Measurements from ENCODE around the gene SEPTIN8. TPM values are rescaled to one million over a fixed set of nuclear protein-coding genes. Genes with fewer than 3 reads are reported as not detected.

The SEPTIN8 gene
- total and polyA plus RNA-seq, 2 of the 8 experiments (the other 6 are each of a cell fraction or from before 2014, with no cell fraction given) = 21.2 to 33.0 TPM

GRCh38 chr5:132778129-132778528, 1.1 kb upstream of the SEPTIN8 start:
- DNase-seq (ENCODE audit: low read depth in 1 of 2, low spot score in 2 of 2) = no peak
- no peak overlapping the region for H3K56ac ChIP-seq (replicated peaks; ENCODE audit: insufficient read length, low read depth, low read length)
- H2BK12ac ChIP-seq (ENCODE audit: low read depth, low read length) = no peak overlapping the region
- H4K20me1 ChIP-seq (replicated peaks in 1 of 2; ENCODE audit: control insufficient read depth in 1 of 2, insufficient read depth in 2 of 2, low read length in 2 of 2) = peaks cover 0 to 7% of the 10 kb centered on the region in 2 experiments
- H3K14ac ChIP-seq (ENCODE audit: insufficient read length) = no peak overlapping the region
- no peak overlapping the region for H2AK5ac ChIP-seq (ENCODE audit: low read depth, low read length)
- H2BK20ac ChIP-seq (ENCODE audit: low read length) = no peak overlapping the region
- ChIA-PET POLR2A (ENCODE audit: partially characterized antibody) (interaction anchor here (1.0 to 2.7 kb wide), 4 partner anchors 8 to 45 kb away, joined by 3 to 8 read pairs (median 4); partner anchors contain the start of gene CCNI2), CTCF (ENCODE audit: partially characterized antibody) (interaction anchor here (0.9 to 3.6 kb wide), 11 partner anchors 9 to 252 kb away, joined by 3 to 17 read pairs (median 5); no protein-coding TSS in a partner anchor)
- no peak overlapping the region for H2BK5ac ChIP-seq (ENCODE audit: low read depth, low read length)
- no peak overlapping the region for H3K23ac ChIP-seq (ENCODE audit: insufficient read length)
- H4K8ac ChIP-seq (ENCODE audit: extremely low read depth, insufficient read depth, low read length) = no peak overlapping the region
- no peaks in the 10 kb centered on the region for H3K36me3 ChIP-seq (ENCODE audit: control insufficient read depth in 2 of 4, insufficient read depth in 4 of 4, low read length in 3 of 4)
- WGBS, 2 experiments (ENCODE audit: extremely low coverage in 1 of 2, insufficient coverage in 1 of 2, insufficient read length in 1 of 2, insufficient replicate concordance in 2 of 2, low coverage in 1 of 2, low lambda C conversion rate in 2 of 2, missing lambda C conversion rate in 1 of 2) = 71% methylated on average over 4 of the region's 4 CpGs; no CpG with 5 or more reads in 1 of the 2 experiments
- no peak overlapping the region for H3K18ac ChIP-seq (ENCODE audit: extremely low read depth, low read length)
- no peak for FAIRE-seq
- H4K91ac ChIP-seq (replicated peaks; ENCODE audit: insufficient read length, low read length) = no peak overlapping the region
- H3K23me2 ChIP-seq (ENCODE audit: low read depth, low read length) = peaks cover 10% of the 10 kb centered on the region
- no peak overlapping the region for H3K27ac ChIP-seq (ENCODE audit: low read depth, low read length)
- no peak overlapping the region for H3K4ac ChIP-seq (replicated peaks; ENCODE audit: insufficient read length, low read depth, low read length)
- TF ChIP-seq SP1 (IDR thresholded peaks at IDR 0.05; ENCODE audit: low read depth, low read length) = no peak
- TF ChIP-seq EZH2 (IDR thresholded peaks at IDR 0.05; ENCODE audit: low read depth, low read length, severe bottlenecking) = peak; percentile 30
- H2AFZ ChIP-seq (ENCODE audit: low read length) = peak overlapping the region; percentile 98; the same call in 1 of the 2 replicates
- peaks cover 2 to 51% (median 34%) of the 10 kb centered on the region in 4 experiments for H3K27me3 ChIP-seq (replicated peaks in 1 of 4; ENCODE audit: control insufficient read depth in 3 of 4, extremely low read depth in 1 of 4, insufficient read depth in 3 of 4, low read length in 3 of 4)
- H2BK120ac ChIP-seq (replicated peaks; ENCODE audit: low read depth, low read length) = no peak overlapping the region
- H3K79me1 ChIP-seq (ENCODE audit: low read depth, low read length) = no peaks in the 10 kb centered on the region; the same call in 1 of the 2 replicates
- peaks cover 0 to 9% (median 1%) of the 10 kb centered on the region in 4 experiments; a peak in 5 of 7 replicates for H3K4me1 ChIP-seq (replicated peaks in 1 of 4; ENCODE audit: control insufficient read depth in 3 of 4, insufficient read depth in 4 of 4, low read length in 3 of 4)
- peak overlapping the region in 2 of 4 experiments; percentile 72 to 74; a peak in 4 of 8 replicates for H3K4me3 ChIP-seq (ENCODE audit: extremely low read depth in 1 of 4, insufficient read depth in 2 of 4, low read depth in 3 of 4, low read length in 4 of 4)
- H3K9me3 ChIP-seq (ENCODE audit: insufficient read depth in 2 of 2, low read depth in 1 of 2, low read length in 1 of 2) = no peaks in the 10 kb centered on the region
- H3K4me2 ChIP-seq (ENCODE audit: insufficient read depth in 1 of 2, low read depth in 2 of 2, low read length in 2 of 2) = peak overlapping the region; percentile 92 to 94
- peaks cover 0 to 7% of the 10 kb centered on the region in 2 experiments; a peak in 1 of 4 replicates for H3K79me2 ChIP-seq (ENCODE audit: control insufficient read depth in 1 of 2, insufficient read depth in 2 of 2, low read length in 2 of 2)
- H4K5ac ChIP-seq (ENCODE audit: insufficient read length, low read depth, low read length) = no peak overlapping the region
- no peak overlapping the region for H2BK15ac ChIP-seq (ENCODE audit: low read length)
- H3K9ac ChIP-seq (replicated peaks in 1 of 4; ENCODE audit: extremely low read depth in 1 of 4, low read depth in 3 of 4, low read length in 3 of 4) = no peak overlapping the region

Measured in H1 (cell line).